Endothelial cell of umbilical vein (primary cell): ENCODE results near the gene TRAF3IP1. TPM values are rescaled to one million over a fixed set of nuclear protein-coding genes. Genes with fewer than 3 reads are reported as not detected.

Experiments used
- BruUV-seq: library from RNA; stranded (reverse); fragments of 400-500 nt; replicated peaks from 2 replicates; lab custom pipeline; 2021; lab: Mats Ljungman, UMichigan
- CTCF ChIA-PET: fragments of 300-600, 350-600 bp; sonication (Branson Sonifier 250); formaldehyde crosslinking; loops from one replicate; lab custom pipeline; 2021; ENCODE audit warnings: antibody characterized with exemption, inconsistent platforms; lab: Charles Lee
- POLR2A ChIA-PET: fragments of 300-600, 350-600 bp; sonication (Branson Sonifier 250); formaldehyde crosslinking; loops from one replicate; lab custom pipeline; 2021; ENCODE audit warnings: antibody characterized with exemption, inconsistent platforms; lab: Charles Lee
- DNase-seq: peaks from one replicate; pipeline ENCODE4 v3.0.0-alpha.2; 2011; ENCODE audit warnings: low read depth, low spot score
- FAIRE-seq: peaks from 2 replicates; lab custom pipeline; 2011; peaks lifted over from hg19 to GRCh38; lab: Jason Lieb, UNC
- H2AFZ ChIP-seq: 2 replicates; pipeline ENCODE4 v1.6.0; 2012; ENCODE audit warnings: low read depth, low read length, control low read depth, inconsistent platforms
- H3K27ac ChIP-seq: 2 replicates; pipeline ENCODE4 v1.5.1; 2011; ENCODE audit warnings: low read depth, mild to moderate bottlenecking, control low read depth, low read length, moderate library complexity; ENCODE audit not compliant: insufficient read depth
- H3K27me3 ChIP-seq, 2 experiments: 2 replicates each; pipeline versions ENCODE4 v1.6.0 to v1.6.1; 2011; ENCODE audit warnings: low read length in 2 of 2, mixed read lengths in 1 of 2; ENCODE audit not compliant: control insufficient read depth in 2 of 2, insufficient read depth in 2 of 2
- H3K36me3 ChIP-seq, 2 experiments: 2 replicates in 1 of 2; 3 replicates in 1 of 2; pipeline ENCODE4 v1.5.1; 2011; ENCODE audit warnings: low read length in 2 of 2, mild to moderate bottlenecking in 1 of 2, moderate library complexity in 1 of 2; ENCODE audit not compliant: control insufficient read depth in 2 of 2, insufficient read depth in 2 of 2; ENCODE audit errors: extremely low read depth in 1 of 2
- H3K4me1 ChIP-seq: 3 replicates; pipeline ENCODE4 v1.5.1; 2011; ENCODE audit warnings: mild to moderate bottlenecking, low read length; ENCODE audit not compliant: control insufficient read depth, insufficient read depth; ENCODE audit errors: extremely low read depth
- H3K4me2 ChIP-seq: 2 replicates; pipeline ENCODE4 v1.6.1; 2011; ENCODE audit warnings: low read length, control low read depth, mixed read lengths; ENCODE audit not compliant: insufficient read depth
- H3K4me3 ChIP-seq, 3 experiments: fragments of 200-600 bp in 1 of 3; sonication (generic), shearing (Covaris generic) in 1 of 3; replicated peaks in 1 of 3; 2 replicates each; pipeline ENCODE4 v1.5.1; 2011 to 2016; ENCODE audit warnings: control low read depth in 3 of 3, low read length in 3 of 3, mild to moderate bottlenecking in 2 of 3, inconsistent platforms in 1 of 3, low read depth in 1 of 3, moderate library complexity in 1 of 3; ENCODE audit not compliant: insufficient read depth in 1 of 3
- H3K79me2 ChIP-seq: 2 replicates; pipeline ENCODE4 v1.6.0; 2012; ENCODE audit warnings: low read length, inconsistent platforms; ENCODE audit not compliant: control insufficient read depth, insufficient read depth
- H3K9ac ChIP-seq: replicated peaks from 2 replicates; pipeline ENCODE3; 2011; ENCODE audit warnings: low read length, control low read depth; ENCODE audit not compliant: insufficient read depth; ENCODE audit errors: extremely low read depth
- H3K9me1 ChIP-seq: replicated peaks from 3 replicates; pipeline ENCODE4 v1.6.0; 2011; ENCODE audit warnings: mild to moderate bottlenecking, low read length; ENCODE audit not compliant: control insufficient read depth, insufficient read depth; ENCODE audit errors: extremely low read depth
- H3K9me3 ChIP-seq: replicated peaks from 2 replicates; pipeline ENCODE4 v1.5.1; 2012; ENCODE audit warnings: low read length, inconsistent platforms; ENCODE audit not compliant: control insufficient read depth, insufficient read depth
- H4K20me1 ChIP-seq: replicated peaks from 2 replicates; pipeline ENCODE3; 2011; ENCODE audit warnings: mild to moderate bottlenecking, low read length; ENCODE audit not compliant: control insufficient read depth, insufficient read depth; ENCODE audit errors: extremely low read depth
- CTCF ChIP-seq, 2 donors: IDR thresholded peaks; 1 replicate in 1 of 2; 2 replicates in 1 of 2; pipeline ENCODE4 v1.5.1; 2011; ENCODE audit warnings: low read length in 2 of 2, mild to moderate bottlenecking in 2 of 2, moderate library complexity in 2 of 2, control low read depth in 1 of 2, inconsistent platforms in 1 of 2, low read depth in 1 of 2; ENCODE audit not compliant: insufficient read depth in 1 of 2; ENCODE audit errors: extremely low read depth in 1 of 2
- MYC ChIP-seq: IDR thresholded peaks from one replicate; pipeline ENCODE4 v1.6.1; 2011; ENCODE audit warnings: mild to moderate bottlenecking, low read depth, low read length
- POLR2A ChIP-seq: IDR thresholded peaks from 2 replicates; pipeline ENCODE4 v1.6.1; 2012; ENCODE audit warnings: low read depth, mild to moderate bottlenecking, control low read depth, low read length
- dilution Hi-C: fragments of 300-500 bp; cut with MboI; formaldehyde crosslinking; loops from one replicate; pipeline ENCODE4 v1.15.0; 2019; ENCODE audit warnings: low sequenced_read_pairs; ENCODE audit not compliant: extremely low pct_ligation_motif_present
- intact Hi-C: fragments of 100-400 bp; cut with micrococcal nuclease; formaldehyde crosslinking; loops from one replicate; pipeline ENCODE4 v1.10.0; 2022
- polyA plus RNA-seq, 4 experiments: library from polyadenylated mRNA; depleted of rRNA in 3 of 4; stranded (reverse) in 3 of 4; unstranded in 1 of 4; fragments of >200 nt; gene quantifications; 2 replicates each; pipeline versions ENCODE4 v1.2.1 to v1.2.3, GENCODE V29; 2011 to 2012; ENCODE audit warnings: missing spikeins in 1 of 4
- total RNA-seq: library from RNA; stranded (reverse); gene quantifications from 2 replicates; pipeline ENCODE4 v1.2.3, GENCODE V29; 2021

TRAF3IP1 gene
- total and polyA plus RNA-seq, 2 donors (not counting 3 experiments of a cell fraction or from before 2014, with no cell fraction given), result 3.4 to 15.9 TPM

GRCh38 chr2:238361877-238362276 is 41.6 kb downstream of the TRAF3IP1 start:
- BruUV-seq, result no TSS peak
- CTCF ChIA-PET, result interaction anchor here (1.0 to 1.1 kb wide), 2 partner anchors 9 to 76 kb away, joined by 3 to 8 read pairs; no protein-coding TSS in a partner anchor
- dilution Hi-C loops, result loop anchor here (25.0 kb wide), 1 partner anchor 100 kb away; no protein-coding TSS in a partner anchor

More at GRCh38 chr2:238361877-238362276, 41.6 kb downstream of the TRAF3IP1 start:
- no peaks in the 10 kb centered on the region for H3K79me2 ChIP-seq
- H3K27ac ChIP-seq, result no peak overlapping the region
- TF ChIP-seq POLR2A (no peak), CTCF (IDR thresholded peaks at IDR 0.05; ENCODE audit: extremely low read depth in 1 of 2, insufficient read depth in 1 of 2, low read depth in 1 of 2, low read length in 2 of 2) (no peak), MYC (no peak)
- POLR2A ChIA-PET, result no interaction called here
- FAIRE-seq (no peak), DNase-seq (no peak)
- no peak overlapping the region for H3K9ac ChIP-seq
- H3K4me2 ChIP-seq, result no peak overlapping the region
- intact Hi-C loops, result no loop called here
- H3K4me3 ChIP-seq, result no peak overlapping the region
- H3K9me1 ChIP-seq, result no peaks in the 10 kb centered on the region
- no peaks in the 10 kb centered on the region for H3K4me1 ChIP-seq
- peaks cover 0 to 3% of the 10 kb centered on the region in 2 experiments for H3K36me3 ChIP-seq
- H3K27me3 ChIP-seq, result no peaks in the 10 kb centered on the region
- no peak overlapping the region for H2AFZ ChIP-seq
- H4K20me1 ChIP-seq, result no peaks in the 10 kb centered on the region
- H3K9me3 ChIP-seq, result no peaks in the 10 kb centered on the region
